Endothelial cell of umbilical vein (primary cell): ENCODE results near the gene CUX1. TPM values are rescaled to one million over a fixed set of nuclear protein-coding genes. Genes with fewer than 3 reads are reported as not detected.

Source experiments
- BruUV-seq: library from RNA; stranded (reverse); fragments of 400-500 nt; replicated peaks from 2 replicates; lab custom pipeline; 2021; lab: Mats Ljungman, UMichigan
- CTCF ChIA-PET: fragments of 300-600, 350-600 bp; sonication (Branson Sonifier 250); formaldehyde crosslinking; loops from one replicate; lab custom pipeline; 2021; ENCODE audit warnings: antibody characterized with exemption, inconsistent platforms; lab: Charles Lee
- POLR2A ChIA-PET: fragments of 300-600, 350-600 bp; sonication (Branson Sonifier 250); formaldehyde crosslinking; loops from one replicate; lab custom pipeline; 2021; ENCODE audit warnings: antibody characterized with exemption, inconsistent platforms; lab: Charles Lee
- DNase-seq: peaks from one replicate; pipeline ENCODE4 v3.0.0-alpha.2; 2011; ENCODE audit warnings: low read depth, low spot score
- FAIRE-seq: peaks from 2 replicates; lab custom pipeline; 2011; peaks lifted over from hg19 to GRCh38; lab: Jason Lieb, UNC
- H2AFZ ChIP-seq: 2 replicates; pipeline ENCODE4 v1.6.0; 2012; ENCODE audit warnings: low read depth, low read length, control low read depth, inconsistent platforms
- H3K27ac ChIP-seq: 2 replicates; pipeline ENCODE4 v1.5.1; 2011; ENCODE audit warnings: low read depth, mild to moderate bottlenecking, control low read depth, low read length, moderate library complexity; ENCODE audit not compliant: insufficient read depth
- H3K27me3 ChIP-seq, 2 experiments: 2 replicates each; pipeline versions ENCODE4 v1.6.0 to v1.6.1; 2011; ENCODE audit warnings: low read length in 2 of 2, mixed read lengths in 1 of 2; ENCODE audit not compliant: control insufficient read depth in 2 of 2, insufficient read depth in 2 of 2
- H3K36me3 ChIP-seq, 2 experiments: 2 replicates in 1 of 2; 3 replicates in 1 of 2; pipeline ENCODE4 v1.5.1; 2011; ENCODE audit warnings: low read length in 2 of 2, mild to moderate bottlenecking in 1 of 2, moderate library complexity in 1 of 2; ENCODE audit not compliant: control insufficient read depth in 2 of 2, insufficient read depth in 2 of 2; ENCODE audit errors: extremely low read depth in 1 of 2
- H3K4me1 ChIP-seq: 3 replicates; pipeline ENCODE4 v1.5.1; 2011; ENCODE audit warnings: mild to moderate bottlenecking, low read length; ENCODE audit not compliant: control insufficient read depth, insufficient read depth; ENCODE audit errors: extremely low read depth
- H3K4me2 ChIP-seq: 2 replicates; pipeline ENCODE4 v1.6.1; 2011; ENCODE audit warnings: low read length, control low read depth, mixed read lengths; ENCODE audit not compliant: insufficient read depth
- H3K4me3 ChIP-seq, 3 experiments: fragments of 200-600 bp in 1 of 3; sonication (generic), shearing (Covaris generic) in 1 of 3; replicated peaks in 1 of 3; 2 replicates each; pipeline ENCODE4 v1.5.1; 2011 to 2016; ENCODE audit warnings: control low read depth in 3 of 3, low read length in 3 of 3, mild to moderate bottlenecking in 2 of 3, inconsistent platforms in 1 of 3, low read depth in 1 of 3, moderate library complexity in 1 of 3; ENCODE audit not compliant: insufficient read depth in 1 of 3
- H3K79me2 ChIP-seq: 2 replicates; pipeline ENCODE4 v1.6.0; 2012; ENCODE audit warnings: low read length, inconsistent platforms; ENCODE audit not compliant: control insufficient read depth, insufficient read depth
- H3K9ac ChIP-seq: replicated peaks from 2 replicates; pipeline ENCODE3; 2011; ENCODE audit warnings: low read length, control low read depth; ENCODE audit not compliant: insufficient read depth; ENCODE audit errors: extremely low read depth
- H3K9me1 ChIP-seq: replicated peaks from 3 replicates; pipeline ENCODE4 v1.6.0; 2011; ENCODE audit warnings: mild to moderate bottlenecking, low read length; ENCODE audit not compliant: control insufficient read depth, insufficient read depth; ENCODE audit errors: extremely low read depth
- H3K9me3 ChIP-seq: replicated peaks from 2 replicates; pipeline ENCODE4 v1.5.1; 2012; ENCODE audit warnings: low read length, inconsistent platforms; ENCODE audit not compliant: control insufficient read depth, insufficient read depth
- H4K20me1 ChIP-seq: replicated peaks from 2 replicates; pipeline ENCODE3; 2011; ENCODE audit warnings: mild to moderate bottlenecking, low read length; ENCODE audit not compliant: control insufficient read depth, insufficient read depth; ENCODE audit errors: extremely low read depth
- CTCF ChIP-seq, 2 donors: IDR thresholded peaks; 1 replicate in 1 of 2; 2 replicates in 1 of 2; pipeline ENCODE4 v1.5.1; 2011; ENCODE audit warnings: low read length in 2 of 2, mild to moderate bottlenecking in 2 of 2, moderate library complexity in 2 of 2, control low read depth in 1 of 2, inconsistent platforms in 1 of 2, low read depth in 1 of 2; ENCODE audit not compliant: insufficient read depth in 1 of 2; ENCODE audit errors: extremely low read depth in 1 of 2
- EZH2 ChIP-seq: IDR thresholded peaks from 2 replicates; pipeline ENCODE4 v1.6.1; 2012; ENCODE audit warnings: borderline replicate concordance, low read depth, mild to moderate bottlenecking, moderate library complexity, low read length, inconsistent platforms; ENCODE audit not compliant: severe bottlenecking
- FOS ChIP-seq: IDR thresholded peaks from 2 replicates; pipeline ENCODE4 v1.6.1; 2011; ENCODE audit warnings: mild to moderate bottlenecking, low read length, moderate library complexity, borderline replicate concordance; ENCODE audit not compliant: insufficient read depth
- GATA2 ChIP-seq: IDR thresholded peaks from 2 replicates; pipeline ENCODE4 v1.7.0; 2011; ENCODE audit warnings: low read depth, mild to moderate bottlenecking, moderate library complexity, mixed read lengths, low read length; ENCODE audit not compliant: insufficient read length, insufficient read depth
- JUN ChIP-seq: IDR thresholded peaks from 2 replicates; pipeline ENCODE4 v1.6.1; 2011; ENCODE audit warnings: borderline replicate concordance, low read depth; ENCODE audit not compliant: insufficient read length, insufficient read depth
- MYC ChIP-seq: IDR thresholded peaks from one replicate; pipeline ENCODE4 v1.6.1; 2011; ENCODE audit warnings: mild to moderate bottlenecking, low read depth, low read length
- POLR2A ChIP-seq: IDR thresholded peaks from 2 replicates; pipeline ENCODE4 v1.6.1; 2012; ENCODE audit warnings: low read depth, mild to moderate bottlenecking, control low read depth, low read length
- POLR2AphosphoS5 ChIP-seq: IDR thresholded peaks from 2 replicates; pipeline ENCODE4 v1.6.1; 2012; ENCODE audit warnings: low read depth, mild to moderate bottlenecking, control low read depth, low read length, moderate library complexity; ENCODE audit not compliant: insufficient read depth
- dilution Hi-C: fragments of 300-500 bp; cut with MboI; formaldehyde crosslinking; loops from one replicate; pipeline ENCODE4 v1.15.0; 2019; ENCODE audit warnings: low sequenced_read_pairs; ENCODE audit not compliant: extremely low pct_ligation_motif_present
- intact Hi-C: fragments of 100-400 bp; cut with micrococcal nuclease; formaldehyde crosslinking; loops from one replicate; pipeline ENCODE4 v1.10.0; 2022
- polyA plus RNA-seq, 4 experiments: library from polyadenylated mRNA; depleted of rRNA in 3 of 4; stranded (reverse) in 3 of 4; unstranded in 1 of 4; fragments of >200 nt; gene quantifications; 2 replicates each; pipeline versions ENCODE4 v1.2.1 to v1.2.3, GENCODE V29; 2011 to 2012; ENCODE audit warnings: missing spikeins in 1 of 4
- total RNA-seq: library from RNA; stranded (reverse); gene quantifications from 2 replicates; pipeline ENCODE4 v1.2.3, GENCODE V29; 2021
- TF ChIP-seq, protein P1 (sequence below): IDR thresholded peaks from 2 replicates; pipeline ENCODE4 v1.6.1; 2011; ENCODE audit not compliant: insufficient read depth, insufficient read length

Gene CUX1
- total and polyA plus RNA-seq, 2 donors (not counting 3 experiments of a cell fraction or from before 2014, with no cell fraction given), result 13.8 to 49.8 TPM

DNA sequence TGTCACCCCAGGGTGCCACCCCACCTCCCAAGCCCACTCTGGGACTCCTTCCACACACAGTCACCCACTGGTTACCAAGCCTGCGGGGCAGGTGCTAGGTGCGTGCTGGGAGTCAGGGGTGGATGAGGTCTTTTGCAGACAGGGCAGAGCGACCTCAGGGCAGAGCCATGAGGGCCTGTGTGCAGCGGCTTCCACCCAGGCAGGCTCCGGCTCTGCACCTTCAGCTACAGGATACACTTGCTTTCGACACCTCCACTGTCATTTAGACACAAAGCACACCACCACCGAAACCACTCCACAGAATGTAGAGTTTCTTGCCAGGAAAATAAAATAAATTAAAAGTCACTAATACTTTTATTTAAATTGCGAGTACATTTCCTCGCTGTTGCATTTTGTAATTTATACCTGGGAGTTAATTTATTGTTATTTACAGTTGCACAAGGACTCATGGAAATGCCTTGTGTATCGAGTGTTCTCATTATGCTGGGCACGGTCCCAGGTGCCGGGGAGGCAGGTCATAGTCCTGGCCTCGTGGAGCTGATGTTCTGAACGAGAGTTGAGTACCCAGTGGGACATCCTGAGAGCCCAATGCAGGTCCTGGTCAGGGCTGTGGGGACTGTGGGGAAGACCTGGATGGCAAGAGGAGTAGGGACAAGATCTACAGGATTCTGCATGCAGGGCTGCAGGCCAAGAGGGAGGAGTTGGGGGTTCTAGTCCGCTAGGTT, 127.8 kb downstream of the CUX1 start:
- no peak overlapping the region for H3K4me2 ChIP-seq
- no peaks in the 10 kb centered on the region for H3K9me1 ChIP-seq
- no peaks in the 10 kb centered on the region for H3K79me2 ChIP-seq
- no peaks in the 10 kb centered on the region for H3K27me3 ChIP-seq
- dilution Hi-C loops (no loop called here), intact Hi-C loops (no loop called here)
- no peaks in the 10 kb centered on the region for H3K36me3 ChIP-seq
- no TSS peak for BruUV-seq
- H4K20me1 ChIP-seq, result no peaks in the 10 kb centered on the region
- ChIA-PET POLR2A (no interaction called here), CTCF (no interaction called here)
- H3K4me3 ChIP-seq, result no peak overlapping the region
- H3K4me1 ChIP-seq, result peaks cover 15% of the 10 kb centered on the region
- H3K9me3 ChIP-seq, result no peaks in the 10 kb centered on the region
- TF ChIP-seq POLR2AphosphoS5 (no peak), CTCF (IDR thresholded peaks at IDR 0.05; ENCODE audit: extremely low read depth in 1 of 2, insufficient read depth in 1 of 2, low read depth in 1 of 2, low read length in 2 of 2) (no peak), GATA2 (no peak), JUN (no peak), POLR2A (no peak), MYC (no peak), FOS (no peak), EZH2 (no peak)
- TF ChIP-seq, protein P1, sequence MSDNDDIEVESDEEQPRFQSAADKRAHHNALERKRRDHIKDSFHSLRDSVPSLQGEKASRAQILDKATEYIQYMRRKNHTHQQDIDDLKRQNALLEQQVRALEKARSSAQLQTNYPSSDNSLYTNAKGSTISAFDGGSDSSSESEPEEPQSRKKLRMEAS, result no peak
- H3K9ac ChIP-seq, result no peak overlapping the region
- no peak overlapping the region for H2AFZ ChIP-seq
- FAIRE-seq, result no peak
- DNase-seq, result no peak
- no peak overlapping the region for H3K27ac ChIP-seq
